ENCODE data around the gene VAC14. TPM values are rescaled to one million over a fixed set of nuclear protein-coding genes. Genes with fewer than 3 reads are reported as not detected.

The VAC14 gene
- polyA plus RNA-seq, 2 of the 4 experiments (the other 2 are of a cell fraction) = 25.3 to 27.0 TPM

GRCh38 chr16:70706948-70707465, 94.0 kb downstream of the VAC14 start:
- FAIRE-seq = peak; percentile 81
- POLR2A ChIA-PET = interaction anchor here (0.6 kb wide), 1 partner anchor 62 kb away, joined by 5 read pairs; no protein-coding TSS in a partner anchor
- 16% methylated on average over 7 of the region's 7 CpGs for WGBS (ENCODE audit: missing lambda C conversion rate)
- TF ChIP-seq ZNF302 (CRISPR knock-in tag; IDR thresholded peaks at IDR 0.05) (no peak), HMGXB4 (CRISPR knock-in tag; IDR thresholded peaks at IDR 0.05; ENCODE audit: borderline replicate concordance) (no peak), ESRRA (IDR thresholded peaks at IDR 0.05; ENCODE audit: borderline replicate concordance, low read length) (no peak), JUN (IDR thresholded peaks at IDR 0.05) (no peak; a peak in 2 of 5 replicates), NPAS2 (CRISPR knock-in tag; IDR thresholded peaks at IDR 0.05; ENCODE audit: borderline replicate concordance) (no peak), MAX (IDR thresholded peaks at IDR 0.05) (peak; percentile 61), EHMT2 (IDR thresholded peaks at IDR 0.05; ENCODE audit: low read depth) (no peak), ZSCAN20 (CRISPR knock-in tag; IDR thresholded peaks at IDR 0.05) (no peak), FOSB (CRISPR knock-in tag; IDR thresholded peaks at IDR 0.05) (no peak), CHD4 (IDR thresholded peaks at IDR 0.05; ENCODE audit: borderline replicate concordance) (no peak), EHF (CRISPR knock-in tag; IDR thresholded peaks at IDR 0.05) (no peak), RNF2 (IDR thresholded peaks at IDR 0.05; ENCODE audit: borderline replicate concordance, low read depth) (no peak), GATA3 (IDR thresholded peaks at IDR 0.05; ENCODE audit: borderline replicate concordance) (no peak), RCOR1 (IDR thresholded peaks at IDR 0.05; ENCODE audit: low read depth, low read length) (no peak), MAZ (IDR thresholded peaks at IDR 0.05; ENCODE audit: borderline replicate concordance, low read depth, low read length) (no peak), MAFK (IDR thresholded peaks at IDR 0.05; ENCODE audit: partially characterized antibody) (no peak), MYC (IDR thresholded peaks at IDR 0.05; ENCODE audit: borderline replicate concordance, low read length) (no peak), HOXA7 (CRISPR knock-in tag; IDR thresholded peaks at IDR 0.05) (no peak), TFCP2L1 (CRISPR knock-in tag; IDR thresholded peaks at IDR 0.05) (no peak), TP53 (CRISPR knock-in tag; IDR thresholded peaks at IDR 0.05) (no peak), PBX3 (IDR thresholded peaks at IDR 0.05) (0 out of 2 replicates have a peak, but pooled peaks have one; percentile 21), SREBF2 (IDR thresholded peaks at IDR 0.05) (no peak), REST (IDR thresholded peaks at IDR 0.05) (no peak), SMC3 (IDR thresholded peaks at IDR 0.05) (0 out of 3 replicates have a peak, but pooled peaks have one; percentile 14), FOSL2 (IDR thresholded peaks at IDR 0.05) (no peak), FOSL2 (CRISPR knock-in tag; IDR thresholded peaks at IDR 0.05) (peak; percentile 73), HEYL (CRISPR knock-in tag; IDR thresholded peaks at IDR 0.05) (no peak), POLR2A (IDR thresholded peaks at IDR 0.05; ENCODE audit: low read length) (no peak), RFX5 (IDR thresholded peaks at IDR 0.05) (no peak), KDM5A (IDR thresholded peaks at IDR 0.05) (no peak), NFE2L2 (conservative IDR thresholded peaks at IDR 0.05; ENCODE audit: low read length) (no peak), ZFP36 (IDR thresholded peaks at IDR 0.05; ENCODE audit: borderline replicate concordance, partially characterized antibody) (no peak), HES2 (IDR thresholded peaks at IDR 0.05) (no peak), E2F6 (IDR thresholded peaks at IDR 0.05; ENCODE audit: borderline replicate concordance, low read depth) (no peak), FOXS1 (CRISPR knock-in tag; IDR thresholded peaks at IDR 0.05) (no peak)

More at GRCh38 chr16:70706948-70707465, 94.0 kb downstream of the VAC14 start:
- Histone ChIP-seq H3K4me2 (peak overlapping the region; percentile 44), H3K4me1 (peaks cover 71% of the 10 kb centered on the region), H3K9me3 (no peaks in the 10 kb centered on the region), H3K4me3 (no peak overlapping the region), H3K27ac (peak overlapping the region; percentile 88 to 92)
- peak; percentile 42 to 70 for ATAC-seq
- DNase-seq (ENCODE audit: low read depth in 1 of 2, low spot score in 1 of 2) = peak; percentile 74 to 81
- CTCF ChIA-PET = interaction anchor here (0.6 to 6.8 kb wide), 6 partner anchors 8 to 795 kb away, joined by 3 to 38 read pairs (median 3); no protein-coding TSS in a partner anchor

Measured in A549 (cell line).